NCI-H226 (cell line): Measurements from ENCODE around the gene SLC7A11.

Experiments
- DNase-seq: peaks from one replicate; pipeline ENCODE4 v3.0.0-alpha.2; 2015

SLC7A11 gene

GRCh38 chr4:138242076-138242833 lies at the start of gene SLC7A11:
TSS of gene SLC7A11 (minus strand) at chr4:138242349. CDS start at chr4:138242069, 280 bp downstream.
- DNase-seq: peak; percentile 88

DNA sequence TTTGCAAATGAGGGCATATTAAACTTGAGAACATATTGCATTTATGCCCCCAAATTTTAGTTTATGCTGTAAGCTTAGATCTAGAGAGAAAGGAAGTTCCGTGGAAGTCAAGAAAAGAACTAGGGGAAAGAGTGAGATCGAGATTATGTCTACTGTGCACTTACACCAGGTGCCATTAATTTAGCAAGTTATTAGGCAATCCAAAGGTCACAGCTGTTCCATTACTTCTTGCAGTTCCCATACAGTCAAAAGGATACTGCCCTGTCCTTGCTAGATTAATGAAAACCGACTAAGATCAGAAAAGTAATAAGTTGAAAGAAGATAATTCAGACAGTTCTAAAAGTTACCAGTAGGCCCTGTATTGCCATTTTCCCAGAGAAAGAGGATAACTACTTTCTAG lies 49.3 kb upstream of the SLC7A11 start:
- no peak for DNase-seq

- no peak for DNase-seq
Measured at GRCh38 chr4:138290805-138291204, 48.7 kb upstream of the SLC7A11 start.

DNA sequence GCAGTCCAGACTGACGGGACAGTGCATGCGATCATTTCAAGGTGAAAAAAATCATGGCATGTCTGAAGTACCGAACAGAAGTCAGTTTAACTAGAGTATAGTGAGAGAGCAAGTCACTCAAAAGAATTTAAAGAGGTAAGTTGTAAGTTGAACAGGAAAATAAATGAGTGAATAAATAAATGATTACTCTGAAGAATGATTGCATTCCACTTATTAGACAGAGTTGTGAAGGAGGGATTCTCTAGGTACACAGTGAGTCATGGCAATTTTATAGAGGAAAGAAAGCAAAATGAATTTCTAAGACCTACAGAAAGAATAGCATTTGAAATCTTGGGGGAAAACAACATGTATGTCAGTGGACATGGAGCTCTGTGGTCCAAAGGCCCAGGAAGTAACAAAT lies 37.1 kb upstream of the SLC7A11 start:
- no peak for DNase-seq

DNA sequence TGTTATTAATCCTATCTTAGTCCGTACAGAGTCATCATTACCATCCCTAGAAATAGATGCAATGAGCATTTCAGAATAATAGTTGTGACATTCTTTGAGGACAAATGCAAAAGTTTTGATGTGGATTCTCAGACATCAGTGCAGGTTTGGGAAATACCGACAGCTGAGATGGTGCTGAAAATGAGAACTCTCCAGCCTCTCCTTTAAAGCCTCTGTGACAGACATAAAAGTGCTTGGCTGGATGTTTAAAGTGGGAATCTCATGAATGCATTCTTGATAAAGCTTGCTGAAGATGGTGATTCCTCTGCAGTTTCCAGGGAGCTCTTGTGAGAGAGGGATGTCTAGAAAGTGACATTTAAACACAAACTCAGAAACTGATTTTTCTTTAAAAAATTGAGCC lies 35.0 kb upstream of the SLC7A11 start:
- no peak for DNase-seq

- DNase-seq: peak; percentile 84
Measured at GRCh38 chr4:138275963-138276621, 33.9 kb upstream of the SLC7A11 start.

DNA sequence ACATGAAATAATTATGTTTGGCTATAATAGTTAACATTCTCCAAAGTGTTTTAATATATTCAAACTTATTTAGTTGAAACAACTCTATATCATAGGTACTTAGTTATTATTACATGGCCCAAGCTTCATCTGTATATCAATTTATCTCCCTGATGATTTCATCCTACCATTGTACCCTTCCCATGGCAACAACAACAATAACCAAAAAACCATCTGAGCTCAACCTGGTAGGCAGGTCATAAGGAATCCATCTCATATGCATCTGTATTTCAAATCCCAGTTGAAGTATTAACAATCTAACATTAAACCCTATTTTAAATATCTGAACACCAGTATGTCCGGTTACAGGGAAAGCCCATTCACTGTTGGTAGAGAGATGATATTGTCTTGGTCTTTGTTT lies 33.1 kb upstream of the SLC7A11 start:
- no peak for DNase-seq

- DNase-seq: no peak
Measured at GRCh38 chr4:138269175-138269574, 27.0 kb upstream of the SLC7A11 start.

DNA sequence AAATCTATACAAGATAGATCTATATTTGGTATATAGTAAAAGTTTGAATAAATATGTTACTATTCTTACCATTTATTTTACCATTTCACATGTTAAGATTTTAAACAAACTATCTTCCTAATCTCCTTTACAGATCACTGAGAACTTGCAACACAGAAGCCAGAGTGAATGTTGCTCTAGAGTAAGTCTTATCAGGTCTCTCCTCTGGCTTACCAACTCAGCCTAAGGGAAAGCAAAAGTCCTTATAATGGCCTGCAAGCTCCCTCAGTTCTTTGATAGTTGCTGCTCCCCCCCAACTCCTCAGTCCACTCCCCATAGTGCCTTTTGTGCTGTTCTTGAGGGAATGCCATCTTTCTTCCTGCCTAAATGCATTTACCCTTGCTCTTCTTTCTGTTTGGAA lies 25.7 kb upstream of the SLC7A11 start:
- DNase-seq: peak; percentile 9

DNA sequence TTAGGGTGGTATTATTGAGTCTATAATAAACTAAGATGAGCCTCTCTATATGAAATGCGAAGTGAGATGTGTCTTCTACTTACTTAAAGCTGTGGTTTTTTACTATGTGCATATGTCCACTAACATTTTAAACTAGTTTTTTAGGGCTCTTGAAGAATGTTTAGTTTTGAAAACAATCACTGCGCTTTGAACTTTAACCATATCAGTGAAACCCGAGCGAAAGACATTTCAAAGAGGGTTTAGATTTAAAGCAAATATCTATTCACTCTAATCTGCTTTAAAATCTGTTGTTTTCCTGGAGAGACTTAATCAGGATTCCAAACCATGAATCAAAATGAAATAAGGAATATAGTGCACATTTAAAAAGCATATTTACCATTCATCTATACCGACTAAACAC lies 24.8 kb upstream of the SLC7A11 start:
- no peak for DNase-seq

GRCh38 chr4:138263247-138263816 lies 21.2 kb upstream of the SLC7A11 start:
- peak; percentile 65 for DNase-seq

DNA sequence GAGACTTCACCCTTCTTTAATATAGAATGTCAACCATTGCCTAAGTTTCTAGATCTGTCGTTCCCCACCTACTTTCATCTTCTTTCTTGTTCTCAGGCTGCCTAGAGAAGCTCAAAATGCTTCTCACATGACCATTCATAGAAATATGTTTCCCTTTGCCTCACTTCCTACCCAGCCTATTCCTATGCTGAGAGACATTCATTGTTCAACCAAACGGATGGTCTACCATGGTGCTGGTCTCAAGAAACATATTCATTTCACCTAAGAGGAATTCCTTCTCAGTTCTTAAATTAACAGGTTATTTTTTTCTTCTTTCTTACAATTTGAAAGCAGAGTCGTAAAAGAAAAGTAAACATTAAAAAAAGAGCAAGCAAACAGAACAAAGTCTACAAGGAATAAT lies 20.3 kb upstream of the SLC7A11 start:
- no peak for DNase-seq

- no peak for DNase-seq
Measured at GRCh38 chr4:138262030-138262429, 19.9 kb upstream of the SLC7A11 start.

DNA sequence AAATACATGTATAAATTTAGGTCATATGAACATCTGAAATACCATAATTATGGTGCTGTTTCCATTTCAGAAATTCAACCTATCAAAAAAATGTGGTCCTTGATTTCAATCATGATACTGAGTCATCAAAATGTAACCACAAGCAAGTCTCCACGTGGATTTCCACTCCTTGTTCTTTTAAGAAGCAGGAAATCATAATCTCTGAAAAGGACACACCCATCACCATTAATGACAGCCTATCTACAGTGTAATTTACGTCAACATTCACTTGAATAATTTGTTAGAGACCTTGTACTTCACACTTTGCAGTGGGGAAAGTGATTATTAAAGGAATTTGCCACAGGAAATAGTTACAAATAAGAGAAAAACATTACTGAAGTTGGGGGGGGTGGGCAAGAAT lies 17.7 kb upstream of the SLC7A11 start:
- DNase-seq: peak; percentile 79

- DNase-seq: peak; percentile 53
Measured at GRCh38 chr4:138259271-138259670, 17.1 kb upstream of the SLC7A11 start.

- DNase-seq: no peak
Measured at GRCh38 chr4:138256608-138257007, 14.5 kb upstream of the SLC7A11 start.

DNA sequence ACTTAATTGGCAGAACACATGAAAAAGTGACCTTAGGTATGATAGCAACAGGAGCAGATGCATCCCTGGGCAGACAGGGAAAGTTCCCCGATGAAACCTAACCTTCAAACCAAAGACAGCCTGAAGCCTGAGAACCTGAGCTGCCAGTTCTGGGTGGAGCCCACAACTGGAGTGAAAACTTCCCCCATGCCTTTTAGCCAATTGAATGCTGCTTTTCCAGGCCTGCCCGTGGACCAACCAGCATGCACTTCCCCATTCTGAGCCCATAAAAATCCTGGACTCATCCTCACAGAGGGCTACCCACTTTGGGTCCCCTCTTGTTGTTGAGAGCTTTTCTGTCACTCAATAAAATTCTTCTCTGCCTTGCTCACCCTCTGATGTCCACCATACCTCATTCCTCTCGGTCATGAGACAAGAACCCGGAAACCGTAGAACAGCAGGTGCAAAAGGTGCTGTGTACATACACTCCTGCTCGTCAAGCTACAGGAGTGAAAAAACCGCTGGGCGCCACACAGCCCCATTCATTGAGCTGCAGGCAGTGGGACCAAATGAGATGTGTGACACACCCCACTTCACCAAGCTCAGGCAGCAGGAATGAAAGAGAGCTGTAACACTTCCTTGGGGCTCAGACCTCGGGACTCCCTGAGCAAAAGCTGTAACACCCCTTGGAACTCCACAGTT lies 13.9 kb upstream of the SLC7A11 start:
- DNase-seq: no peak

DNA sequence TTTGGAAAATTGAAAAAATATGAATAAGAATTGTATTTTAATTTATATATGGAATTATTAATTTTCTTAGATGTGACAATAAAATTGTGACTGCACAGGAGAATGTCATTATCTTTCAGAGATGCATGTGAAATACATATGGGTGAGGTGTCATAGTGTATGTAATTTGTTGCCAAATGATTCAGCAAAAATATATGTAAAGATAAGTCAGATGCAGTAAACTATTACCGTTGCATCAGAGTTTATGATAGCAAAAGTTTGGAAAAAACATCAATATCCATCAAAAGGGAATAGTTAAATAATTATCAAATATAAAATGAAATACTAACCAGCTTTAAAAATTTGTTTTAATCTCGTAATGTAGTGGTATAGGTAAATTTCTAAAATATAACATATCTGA lies 10.4 kb upstream of the SLC7A11 start:
- DNase-seq: peak; percentile 27

- no peak for DNase-seq
Measured at GRCh38 chr4:138251938-138252337, 9.8 kb upstream of the SLC7A11 start.

GRCh38 chr4:138249132-138249531 lies 7.0 kb upstream of the SLC7A11 start:
- no peak for DNase-seq

- DNase-seq: no peak
Measured at GRCh38 chr4:138248058-138248457, 5.9 kb upstream of the SLC7A11 start.

GRCh38 chr4:138247643-138248042 lies 5.5 kb upstream of the SLC7A11 start:
- DNase-seq: no peak

GRCh38 chr4:138243369-138243768 lies 1.2 kb upstream of the SLC7A11 start:
- peak; percentile 27 for DNase-seq

- no peak for DNase-seq
Measured at GRCh38 chr4:138242834-138243156, 646 bp upstream of the SLC7A11 start.
